Endothelial cell of umbilical vein (primary cell): Measurements from ENCODE around the gene RAB11FIP2. TPM values are rescaled to one million over a fixed set of nuclear protein-coding genes. Genes with fewer than 3 reads are reported as not detected.

Source experiments
- BruUV-seq: library from RNA; stranded (reverse); fragments of 400-500 nt; replicated peaks from 2 replicates; lab custom pipeline; 2021; lab: Mats Ljungman, UMichigan
- CTCF ChIA-PET: fragments of 300-600, 350-600 bp; sonication (Branson Sonifier 250); formaldehyde crosslinking; loops from one replicate; lab custom pipeline; 2021; ENCODE audit warnings: antibody characterized with exemption, inconsistent platforms; lab: Charles Lee
- POLR2A ChIA-PET: fragments of 300-600, 350-600 bp; sonication (Branson Sonifier 250); formaldehyde crosslinking; loops from one replicate; lab custom pipeline; 2021; ENCODE audit warnings: antibody characterized with exemption, inconsistent platforms; lab: Charles Lee
- DNase-seq: peaks from one replicate; pipeline ENCODE4 v3.0.0-alpha.2; 2011; ENCODE audit warnings: low read depth, low spot score
- FAIRE-seq: peaks from 2 replicates; lab custom pipeline; 2011; peaks lifted over from hg19 to GRCh38; lab: Jason Lieb, UNC
- H2AFZ ChIP-seq: 2 replicates; pipeline ENCODE4 v1.6.0; 2012; ENCODE audit warnings: low read depth, low read length, control low read depth, inconsistent platforms
- H3K27ac ChIP-seq: 2 replicates; pipeline ENCODE4 v1.5.1; 2011; ENCODE audit warnings: low read depth, mild to moderate bottlenecking, control low read depth, low read length, moderate library complexity; ENCODE audit not compliant: insufficient read depth
- H3K27me3 ChIP-seq, 2 experiments: 2 replicates each; pipeline versions ENCODE4 v1.6.0 to v1.6.1; 2011; ENCODE audit warnings: low read length in 2 of 2, mixed read lengths in 1 of 2; ENCODE audit not compliant: control insufficient read depth in 2 of 2, insufficient read depth in 2 of 2
- H3K36me3 ChIP-seq, 2 experiments: 2 replicates in 1 of 2; 3 replicates in 1 of 2; pipeline ENCODE4 v1.5.1; 2011; ENCODE audit warnings: low read length in 2 of 2, mild to moderate bottlenecking in 1 of 2, moderate library complexity in 1 of 2; ENCODE audit not compliant: control insufficient read depth in 2 of 2, insufficient read depth in 2 of 2; ENCODE audit errors: extremely low read depth in 1 of 2
- H3K4me1 ChIP-seq: 3 replicates; pipeline ENCODE4 v1.5.1; 2011; ENCODE audit warnings: mild to moderate bottlenecking, low read length; ENCODE audit not compliant: control insufficient read depth, insufficient read depth; ENCODE audit errors: extremely low read depth
- H3K4me2 ChIP-seq: 2 replicates; pipeline ENCODE4 v1.6.1; 2011; ENCODE audit warnings: low read length, control low read depth, mixed read lengths; ENCODE audit not compliant: insufficient read depth
- H3K4me3 ChIP-seq, 3 experiments: fragments of 200-600 bp in 1 of 3; sonication (generic), shearing (Covaris generic) in 1 of 3; replicated peaks in 1 of 3; 2 replicates each; pipeline ENCODE4 v1.5.1; 2011 to 2016; ENCODE audit warnings: control low read depth in 3 of 3, low read length in 3 of 3, mild to moderate bottlenecking in 2 of 3, inconsistent platforms in 1 of 3, low read depth in 1 of 3, moderate library complexity in 1 of 3; ENCODE audit not compliant: insufficient read depth in 1 of 3
- H3K79me2 ChIP-seq: 2 replicates; pipeline ENCODE4 v1.6.0; 2012; ENCODE audit warnings: low read length, inconsistent platforms; ENCODE audit not compliant: control insufficient read depth, insufficient read depth
- H3K9ac ChIP-seq: replicated peaks from 2 replicates; pipeline ENCODE3; 2011; ENCODE audit warnings: low read length, control low read depth; ENCODE audit not compliant: insufficient read depth; ENCODE audit errors: extremely low read depth
- H3K9me1 ChIP-seq: replicated peaks from 3 replicates; pipeline ENCODE4 v1.6.0; 2011; ENCODE audit warnings: mild to moderate bottlenecking, low read length; ENCODE audit not compliant: control insufficient read depth, insufficient read depth; ENCODE audit errors: extremely low read depth
- H3K9me3 ChIP-seq: replicated peaks from 2 replicates; pipeline ENCODE4 v1.5.1; 2012; ENCODE audit warnings: low read length, inconsistent platforms; ENCODE audit not compliant: control insufficient read depth, insufficient read depth
- H4K20me1 ChIP-seq: replicated peaks from 2 replicates; pipeline ENCODE3; 2011; ENCODE audit warnings: mild to moderate bottlenecking, low read length; ENCODE audit not compliant: control insufficient read depth, insufficient read depth; ENCODE audit errors: extremely low read depth
- EZH2 ChIP-seq: IDR thresholded peaks from 2 replicates; pipeline ENCODE4 v1.6.1; 2012; ENCODE audit warnings: borderline replicate concordance, low read depth, mild to moderate bottlenecking, moderate library complexity, low read length, inconsistent platforms; ENCODE audit not compliant: severe bottlenecking
- GATA2 ChIP-seq: IDR thresholded peaks from 2 replicates; pipeline ENCODE4 v1.7.0; 2011; ENCODE audit warnings: low read depth, mild to moderate bottlenecking, moderate library complexity, mixed read lengths, low read length; ENCODE audit not compliant: insufficient read length, insufficient read depth
- dilution Hi-C: fragments of 300-500 bp; cut with MboI; formaldehyde crosslinking; loops from one replicate; pipeline ENCODE4 v1.15.0; 2019; ENCODE audit warnings: low sequenced_read_pairs; ENCODE audit not compliant: extremely low pct_ligation_motif_present
- intact Hi-C: fragments of 100-400 bp; cut with micrococcal nuclease; formaldehyde crosslinking; loops from one replicate; pipeline ENCODE4 v1.10.0; 2022
- polyA plus RNA-seq, 4 experiments: library from polyadenylated mRNA; depleted of rRNA in 3 of 4; stranded (reverse) in 3 of 4; unstranded in 1 of 4; fragments of >200 nt; gene quantifications; 2 replicates each; pipeline versions ENCODE4 v1.2.1 to v1.2.3, GENCODE V29; 2011 to 2012; ENCODE audit warnings: missing spikeins in 1 of 4
- total RNA-seq: library from RNA; stranded (reverse); gene quantifications from 2 replicates; pipeline ENCODE4 v1.2.3, GENCODE V29; 2021
- TF ChIP-seq, protein P1 (sequence below), 2 donors: IDR thresholded peaks; 1 replicate in 1 of 2; 2 replicates in 1 of 2; pipeline ENCODE4 v1.5.1; 2011; ENCODE audit warnings: low read length in 2 of 2, mild to moderate bottlenecking in 2 of 2, moderate library complexity in 2 of 2, control low read depth in 1 of 2, inconsistent platforms in 1 of 2, low read depth in 1 of 2; ENCODE audit not compliant: insufficient read depth in 1 of 2; ENCODE audit errors: extremely low read depth in 1 of 2

The RAB11FIP2 gene
- total and polyA plus RNA-seq, 2 donors (not counting 3 experiments of a cell fraction or from before 2014, with no cell fraction given) = 1.9 to 8.6 TPM

DNA sequence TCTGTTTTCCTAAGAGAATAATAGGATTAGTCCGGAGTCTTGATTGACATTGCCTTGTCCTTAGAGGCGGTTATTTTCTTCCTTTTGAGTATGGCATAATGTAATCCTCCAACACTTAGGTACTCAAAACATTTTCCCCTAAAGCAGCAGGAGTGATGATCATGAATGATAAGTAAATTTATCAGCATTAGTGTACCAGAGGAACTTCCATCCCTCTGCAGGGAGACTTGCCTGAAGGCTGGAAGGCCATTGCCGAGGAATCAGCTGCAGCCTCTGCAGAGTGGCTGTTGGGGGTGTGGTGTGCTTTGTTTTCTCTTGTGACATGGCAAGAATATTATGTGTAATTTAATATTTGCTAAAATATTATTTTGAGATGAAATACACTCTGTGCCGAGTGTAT lies 56.8 kb downstream of the RAB11FIP2 start:
- CTCF ChIA-PET = no interaction called here
- H3K27me3 ChIP-seq = no peaks in the 10 kb centered on the region
- no peak overlapping the region for H3K4me2 ChIP-seq
- H3K36me3 ChIP-seq = no peaks in the 10 kb centered on the region
- H3K9me3 ChIP-seq = no peaks in the 10 kb centered on the region
- no peak overlapping the region for H3K9ac ChIP-seq
- POLR2A ChIA-PET = no interaction called here
- no peak for TF ChIP-seq GATA2
- TF ChIP-seq, protein P1, sequence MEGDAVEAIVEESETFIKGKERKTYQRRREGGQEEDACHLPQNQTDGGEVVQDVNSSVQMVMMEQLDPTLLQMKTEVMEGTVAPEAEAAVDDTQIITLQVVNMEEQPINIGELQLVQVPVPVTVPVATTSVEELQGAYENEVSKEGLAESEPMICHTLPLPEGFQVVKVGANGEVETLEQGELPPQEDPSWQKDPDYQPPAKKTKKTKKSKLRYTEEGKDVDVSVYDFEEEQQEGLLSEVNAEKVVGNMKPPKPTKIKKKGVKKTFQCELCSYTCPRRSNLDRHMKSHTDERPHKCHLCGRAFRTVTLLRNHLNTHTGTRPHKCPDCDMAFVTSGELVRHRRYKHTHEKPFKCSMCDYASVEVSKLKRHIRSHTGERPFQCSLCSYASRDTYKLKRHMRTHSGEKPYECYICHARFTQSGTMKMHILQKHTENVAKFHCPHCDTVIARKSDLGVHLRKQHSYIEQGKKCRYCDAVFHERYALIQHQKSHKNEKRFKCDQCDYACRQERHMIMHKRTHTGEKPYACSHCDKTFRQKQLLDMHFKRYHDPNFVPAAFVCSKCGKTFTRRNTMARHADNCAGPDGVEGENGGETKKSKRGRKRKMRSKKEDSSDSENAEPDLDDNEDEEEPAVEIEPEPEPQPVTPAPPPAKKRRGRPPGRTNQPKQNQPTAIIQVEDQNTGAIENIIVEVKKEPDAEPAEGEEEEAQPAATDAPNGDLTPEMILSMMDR (IDR thresholded peaks at IDR 0.05; ENCODE audit: extremely low read depth in 1 of 2, insufficient read depth in 1 of 2, low read depth in 1 of 2, low read length in 2 of 2) = no peak
- BruUV-seq = no TSS peak
- FAIRE-seq = no peak
- H3K79me2 ChIP-seq = no peaks in the 10 kb centered on the region
- H3K4me3 ChIP-seq = no peak overlapping the region
- no peak for DNase-seq
- no peaks in the 10 kb centered on the region for H4K20me1 ChIP-seq
- no peaks in the 10 kb centered on the region for H3K4me1 ChIP-seq
- no peak overlapping the region for H3K27ac ChIP-seq
- dilution Hi-C loops (no loop called here), intact Hi-C loops (no loop called here)
- H3K9me1 ChIP-seq = no peaks in the 10 kb centered on the region
- no peak overlapping the region for H2AFZ ChIP-seq

DNA sequence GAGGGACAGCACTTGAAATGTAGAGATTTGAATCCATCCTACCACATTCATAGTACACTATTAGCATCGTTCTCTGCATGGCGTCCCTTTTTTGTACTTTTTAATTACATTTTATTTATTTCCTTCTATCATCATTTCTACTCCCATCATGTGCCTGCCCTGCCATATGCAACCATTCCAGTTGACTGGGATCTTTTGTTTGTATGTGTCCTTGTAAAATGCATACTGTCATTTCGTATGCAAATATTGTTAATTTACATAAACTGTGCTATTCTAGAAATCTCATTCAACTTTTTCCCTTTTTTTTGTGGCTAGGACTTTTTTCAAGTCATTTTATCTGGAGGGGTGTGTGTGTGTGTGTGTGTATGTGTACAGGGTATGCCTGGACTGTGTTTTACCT lies 57.9 kb downstream of the RAB11FIP2 start:
- Histone ChIP-seq H4K20me1 (no peaks in the 10 kb centered on the region), H3K9me3 (no peaks in the 10 kb centered on the region), H3K9ac (no peak overlapping the region), H3K79me2 (no peaks in the 10 kb centered on the region), H3K9me1 (no peaks in the 10 kb centered on the region), H3K4me3 (no peak overlapping the region), H3K4me2 (no peak overlapping the region), H3K27me3 (no peaks in the 10 kb centered on the region), H3K36me3 (no peaks in the 10 kb centered on the region), H2AFZ (no peak overlapping the region), H3K27ac (no peak overlapping the region), H3K4me1 (no peaks in the 10 kb centered on the region)
- ChIA-PET CTCF (no interaction called here), POLR2A (no interaction called here)
- dilution Hi-C loops (no loop called here), intact Hi-C loops (no loop called here)
- BruUV-seq = no TSS peak
- FAIRE-seq (no peak), DNase-seq (no peak)
- TF ChIP-seq EZH2 = no peak
